ENCODE measurements around the gene CERCAM. TPM values are rescaled to one million over a fixed set of nuclear protein-coding genes. Genes with fewer than 3 reads are reported as not detected.

Gene CERCAM
- polyA plus RNA-seq, 1 donor from 2014 or later: 1.1 TPM

GRCh38 chr9:128374221-128374675, 46.4 kb upstream of the CERCAM start:
- H3K4me3 ChIP-seq (ENCODE audit: low read length): no peak overlapping the region
- no peak overlapping the region for H2AFZ ChIP-seq (ENCODE audit: low read depth, low read length)
- no peaks in the 10 kb centered on the region for H3K9me3 ChIP-seq (ENCODE audit: low read length)
- H3F3A ChIP-seq (ENCODE audit: insufficient read depth, low read length, poor library complexity, severe bottlenecking): no peaks in the 10 kb centered on the region
- TF ChIP-seq EP300 (conservative IDR thresholded peaks at IDR 0.05; ENCODE audit: poor library complexity, severe bottlenecking) (no peak), REST (IDR thresholded peaks at IDR 0.05; ENCODE audit: borderline replicate concordance) (no peak), MXI1 (conservative IDR thresholded peaks at IDR 0.05; ENCODE audit: poor library complexity, severe bottlenecking) (no peak), TAF1 (IDR thresholded peaks at IDR 0.05; ENCODE audit: low read depth) (no peak), POLR2AphosphoS5 (IDR thresholded peaks at IDR 0.05) (no peak), RAD21 (conservative IDR thresholded peaks at IDR 0.05) (no peak), CTCF (IDR thresholded peaks at IDR 0.05; ENCODE audit: poor library complexity, severe bottlenecking) (no peak), SMC3 (conservative IDR thresholded peaks at IDR 0.05; ENCODE audit: poor library complexity) (no peak), EZH2 (IDR thresholded peaks at IDR 0.05; ENCODE audit: borderline replicate concordance, insufficient read depth, low read length, poor library complexity, severe bottlenecking) (no peak)
- no peaks in the 10 kb centered on the region for H3K9me2 ChIP-seq (ENCODE audit: insufficient read depth, low read length)
- H4K20me1 ChIP-seq (ENCODE audit: insufficient read depth): no peaks in the 10 kb centered on the region
- no peaks in the 10 kb centered on the region for H3K36me3 ChIP-seq (ENCODE audit: insufficient read depth, low read length)
- no peak overlapping the region for H3K27ac ChIP-seq (ENCODE audit: low read length)
- no peak overlapping the region for H3K4me2 ChIP-seq (ENCODE audit: low read length)
- no peak overlapping the region for H3K9ac ChIP-seq (ENCODE audit: low read length)
- H3K27me3 ChIP-seq (ENCODE audit: insufficient read depth, low read depth, low read length): no peaks in the 10 kb centered on the region
- peaks cover 13% of the 10 kb centered on the region for H3K79me2 ChIP-seq (replicated peaks; ENCODE audit: insufficient read depth, low read length)

GRCh38 chr9:128375865-128376264, 44.8 kb upstream of the CERCAM start:
- no peak overlapping the region for H3K4me2 ChIP-seq (ENCODE audit: low read length)
- no peak for TF ChIP-seq EP300 (conservative IDR thresholded peaks at IDR 0.05; ENCODE audit: poor library complexity, severe bottlenecking)
- no peak for TF ChIP-seq SMC3 (conservative IDR thresholded peaks at IDR 0.05; ENCODE audit: poor library complexity)
- TF ChIP-seq EZH2 (IDR thresholded peaks at IDR 0.05; ENCODE audit: borderline replicate concordance, insufficient read depth, low read length, poor library complexity, severe bottlenecking): no peak
- TF ChIP-seq POLR2AphosphoS5 (IDR thresholded peaks at IDR 0.05): no peak
- TF ChIP-seq TAF1 (IDR thresholded peaks at IDR 0.05; ENCODE audit: low read depth): no peak
- no peak for TF ChIP-seq MXI1 (conservative IDR thresholded peaks at IDR 0.05; ENCODE audit: poor library complexity, severe bottlenecking)
- TF ChIP-seq RAD21 (conservative IDR thresholded peaks at IDR 0.05): no peak
- TF ChIP-seq CTCF (IDR thresholded peaks at IDR 0.05; ENCODE audit: poor library complexity, severe bottlenecking): no peak
- no peak for TF ChIP-seq REST (IDR thresholded peaks at IDR 0.05; ENCODE audit: borderline replicate concordance)
- no peaks in the 10 kb centered on the region for H3K9me3 ChIP-seq (ENCODE audit: low read length)
- peaks cover 13% of the 10 kb centered on the region for H3K79me2 ChIP-seq (replicated peaks; ENCODE audit: insufficient read depth, low read length)
- H3K36me3 ChIP-seq (ENCODE audit: insufficient read depth, low read length): no peaks in the 10 kb centered on the region
- no peaks in the 10 kb centered on the region for H4K20me1 ChIP-seq (ENCODE audit: insufficient read depth)
- H3K9me2 ChIP-seq (ENCODE audit: insufficient read depth, low read length): no peaks in the 10 kb centered on the region
- no peak overlapping the region for H2AFZ ChIP-seq (ENCODE audit: low read depth, low read length)
- H3K4me3 ChIP-seq (ENCODE audit: low read length): no peak overlapping the region
- no peak overlapping the region for H3K27ac ChIP-seq (ENCODE audit: low read length)
- no peaks in the 10 kb centered on the region for H3K27me3 ChIP-seq (ENCODE audit: insufficient read depth, low read depth, low read length)
- H3F3A ChIP-seq (ENCODE audit: insufficient read depth, low read length, poor library complexity, severe bottlenecking): no peaks in the 10 kb centered on the region
- no peak overlapping the region for H3K9ac ChIP-seq (ENCODE audit: low read length)
